ENCODE data around the gene HS6ST1. TPM values are rescaled to one million over a fixed set of nuclear protein-coding genes. Genes with fewer than 3 reads are reported as not detected.

HS6ST1 gene
- total RNA-seq, 2 experiments from 2014 or later: 13.6 to 17.6 TPM

DNA sequence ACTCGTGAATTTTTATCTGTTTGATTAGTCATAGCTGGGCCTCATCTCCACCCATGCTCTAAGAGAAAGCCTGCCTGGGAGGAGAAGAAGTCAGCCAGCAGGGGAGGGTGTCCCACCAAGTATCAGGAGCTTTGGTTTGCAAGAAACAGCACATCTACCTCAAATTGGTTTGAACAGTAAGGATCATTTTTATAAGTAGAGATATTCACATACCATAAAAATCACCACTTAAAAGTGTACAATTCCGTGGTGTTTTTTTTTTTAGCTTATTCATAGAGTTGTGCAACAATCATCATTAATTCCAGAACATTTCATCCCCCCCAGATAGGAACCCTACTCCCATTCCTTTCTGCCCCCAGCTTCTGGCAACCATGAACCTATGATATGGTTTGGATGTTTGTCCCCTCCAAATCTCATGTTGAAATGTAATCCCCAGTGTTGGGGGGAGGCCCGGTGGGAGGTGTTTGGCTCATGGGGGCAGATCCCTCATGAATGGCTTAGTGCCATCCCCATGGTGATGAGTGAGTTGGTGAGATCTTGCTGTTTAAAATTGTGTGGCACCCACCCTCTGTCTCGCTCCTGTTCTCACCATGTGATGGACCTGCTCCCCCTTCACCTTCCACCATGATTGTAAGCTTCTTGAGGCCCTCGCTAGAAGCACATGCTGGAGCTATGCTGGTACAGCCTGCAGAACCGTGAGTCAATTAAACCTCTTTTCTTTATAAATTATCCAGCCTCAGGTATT, 36.2 kb upstream of the HS6ST1 start:
- no peak overlapping the region for H3K27ac ChIP-seq (ENCODE audit: low read depth, low read length, poor library complexity, severe bottlenecking)
- no TSS peak for BruUV-seq (replicated peaks)
- intact Hi-C loops (cut with micrococcal nuclease; ENCODE audit: unreplicated experiment): no loop called here
- no peaks in the 10 kb centered on the region for H3K9me3 ChIP-seq (ENCODE audit: low read length)
- no peaks in the 10 kb centered on the region for H3K79me2 ChIP-seq (ENCODE audit: insufficient read depth, low read depth, low read length)
- H3K4me2 ChIP-seq (ENCODE audit: low read length): no peak overlapping the region
- no peaks in the 10 kb centered on the region for H4K20me1 ChIP-seq (ENCODE audit: insufficient read depth, low read length)
- H3K4me1 ChIP-seq (ENCODE audit: insufficient read depth, low read length, poor library complexity, severe bottlenecking): no peaks in the 10 kb centered on the region
- no peak overlapping the region for H2AFZ ChIP-seq (ENCODE audit: low read length)
- CTCF ChIA-PET (ENCODE audit: unreplicated experiment): no interaction called here
- H3K4me3 ChIP-seq (ENCODE audit: low read depth, low read length, poor library complexity, severe bottlenecking): no peak overlapping the region
- H3K9me2 ChIP-seq (ENCODE audit: insufficient read depth, low read length): no peaks in the 10 kb centered on the region
- no peak for TF ChIP-seq EZH2phosphoT487 (IDR thresholded peaks at IDR 0.05; ENCODE audit: borderline replicate concordance, low read depth, low read length)
- TF ChIP-seq, protein P1, sequence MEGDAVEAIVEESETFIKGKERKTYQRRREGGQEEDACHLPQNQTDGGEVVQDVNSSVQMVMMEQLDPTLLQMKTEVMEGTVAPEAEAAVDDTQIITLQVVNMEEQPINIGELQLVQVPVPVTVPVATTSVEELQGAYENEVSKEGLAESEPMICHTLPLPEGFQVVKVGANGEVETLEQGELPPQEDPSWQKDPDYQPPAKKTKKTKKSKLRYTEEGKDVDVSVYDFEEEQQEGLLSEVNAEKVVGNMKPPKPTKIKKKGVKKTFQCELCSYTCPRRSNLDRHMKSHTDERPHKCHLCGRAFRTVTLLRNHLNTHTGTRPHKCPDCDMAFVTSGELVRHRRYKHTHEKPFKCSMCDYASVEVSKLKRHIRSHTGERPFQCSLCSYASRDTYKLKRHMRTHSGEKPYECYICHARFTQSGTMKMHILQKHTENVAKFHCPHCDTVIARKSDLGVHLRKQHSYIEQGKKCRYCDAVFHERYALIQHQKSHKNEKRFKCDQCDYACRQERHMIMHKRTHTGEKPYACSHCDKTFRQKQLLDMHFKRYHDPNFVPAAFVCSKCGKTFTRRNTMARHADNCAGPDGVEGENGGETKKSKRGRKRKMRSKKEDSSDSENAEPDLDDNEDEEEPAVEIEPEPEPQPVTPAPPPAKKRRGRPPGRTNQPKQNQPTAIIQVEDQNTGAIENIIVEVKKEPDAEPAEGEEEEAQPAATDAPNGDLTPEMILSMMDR (conservative IDR thresholded peaks at IDR 0.05; ENCODE audit: low read length): no peak
- H3K36me3 ChIP-seq (ENCODE audit: insufficient read depth, low read length): no peaks in the 10 kb centered on the region
- POLR2A ChIA-PET: no interaction called here
- no peak for DNase-seq (ENCODE audit: low spot score)

DNA sequence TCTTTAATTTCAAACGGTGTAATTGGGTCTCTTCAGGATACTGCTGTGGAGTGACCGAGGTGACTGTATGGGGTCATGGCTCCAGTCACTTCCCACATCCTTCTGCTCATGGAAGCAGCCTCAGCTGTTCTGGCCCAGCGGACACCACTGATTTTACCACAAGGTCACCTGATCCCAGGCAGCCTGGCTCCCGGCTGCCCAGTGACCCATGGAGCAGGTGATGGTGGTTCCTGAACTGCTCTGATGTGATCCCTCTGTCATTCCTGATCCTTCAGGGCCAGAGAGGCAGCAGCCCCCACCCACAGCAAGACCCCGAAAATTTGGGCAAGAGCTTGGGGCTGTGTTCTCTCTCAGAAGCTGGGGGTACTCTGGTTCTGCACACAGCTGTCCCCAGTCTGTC, 35.5 kb upstream of the HS6ST1 start:
- BruUV-seq (replicated peaks): no TSS peak
- no peak for DNase-seq (ENCODE audit: low spot score)
- Histone ChIP-seq H3K9me2 (ENCODE audit: insufficient read depth, low read length) (no peaks in the 10 kb centered on the region), H4K20me1 (ENCODE audit: insufficient read depth, low read length) (no peaks in the 10 kb centered on the region), H3K4me3 (ENCODE audit: low read depth, low read length, poor library complexity, severe bottlenecking) (no peak overlapping the region), H3K9me3 (ENCODE audit: low read length) (no peaks in the 10 kb centered on the region), H3K27ac (ENCODE audit: low read depth, low read length, poor library complexity, severe bottlenecking) (no peak overlapping the region), H3K4me1 (ENCODE audit: insufficient read depth, low read length, poor library complexity, severe bottlenecking) (no peaks in the 10 kb centered on the region), H3K36me3 (ENCODE audit: insufficient read depth, low read length) (no peaks in the 10 kb centered on the region), H3K79me2 (ENCODE audit: insufficient read depth, low read depth, low read length) (no peaks in the 10 kb centered on the region), H3K4me2 (ENCODE audit: low read length) (no peak overlapping the region), H2AFZ (ENCODE audit: low read length) (no peak overlapping the region)
- TF ChIP-seq, protein P1 (conservative IDR thresholded peaks at IDR 0.05; ENCODE audit: low read length): no peak
- no peak for TF ChIP-seq EZH2phosphoT487 (IDR thresholded peaks at IDR 0.05; ENCODE audit: borderline replicate concordance, low read depth, low read length)
- ChIA-PET CTCF (ENCODE audit: unreplicated experiment) (no interaction called here), POLR2A (no interaction called here)
- intact Hi-C loops (cut with micrococcal nuclease; ENCODE audit: unreplicated experiment): no loop called here

DNA sequence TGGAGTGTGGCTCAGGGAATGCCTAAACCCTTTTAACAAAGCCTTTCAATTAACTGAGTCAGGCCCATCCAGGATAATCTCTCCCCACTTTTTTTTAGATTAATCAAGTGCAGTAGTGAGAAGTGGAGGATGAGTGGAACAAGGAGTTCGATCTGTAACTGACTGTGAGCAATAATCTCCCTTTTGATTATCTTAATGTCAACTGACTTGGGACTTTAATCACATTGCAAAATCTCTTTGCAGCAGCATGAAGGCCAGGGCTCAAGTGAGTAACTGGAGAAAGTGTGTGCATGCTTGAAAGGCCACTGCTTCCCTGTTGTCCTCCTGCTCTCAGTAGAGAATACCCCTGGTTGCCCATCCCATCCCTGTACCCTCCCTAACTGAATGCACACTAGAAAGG, 32.1 kb upstream of the HS6ST1 start:
- BruUV-seq (replicated peaks): no TSS peak
- CTCF ChIA-PET (ENCODE audit: unreplicated experiment): no interaction called here
- Histone ChIP-seq H3K27ac (ENCODE audit: low read depth, low read length, poor library complexity, severe bottlenecking) (no peak overlapping the region), H3K4me3 (ENCODE audit: low read depth, low read length, poor library complexity, severe bottlenecking) (no peak overlapping the region), H3K4me1 (ENCODE audit: insufficient read depth, low read length, poor library complexity, severe bottlenecking) (no peaks in the 10 kb centered on the region), H3K9me2 (ENCODE audit: insufficient read depth, low read length) (no peaks in the 10 kb centered on the region), H3K9me3 (ENCODE audit: low read length) (no peaks in the 10 kb centered on the region), H3K79me2 (ENCODE audit: insufficient read depth, low read depth, low read length) (no peaks in the 10 kb centered on the region), H3K36me3 (ENCODE audit: insufficient read depth, low read length) (no peaks in the 10 kb centered on the region), H4K20me1 (ENCODE audit: insufficient read depth, low read length) (no peaks in the 10 kb centered on the region), H3K4me2 (ENCODE audit: low read length) (no peak overlapping the region), H2AFZ (ENCODE audit: low read length) (no peak overlapping the region)
- TF ChIP-seq EZH2phosphoT487 (IDR thresholded peaks at IDR 0.05; ENCODE audit: borderline replicate concordance, low read depth, low read length): no peak
- TF ChIP-seq, protein P1 (conservative IDR thresholded peaks at IDR 0.05; ENCODE audit: low read length): no peak
- intact Hi-C loops (cut with micrococcal nuclease; ENCODE audit: unreplicated experiment): no loop called here
- POLR2A ChIA-PET: no interaction called here
- no peak for DNase-seq (ENCODE audit: low spot score)
